Measurements from ENCODE around the gene UQCR10.

DNA sequence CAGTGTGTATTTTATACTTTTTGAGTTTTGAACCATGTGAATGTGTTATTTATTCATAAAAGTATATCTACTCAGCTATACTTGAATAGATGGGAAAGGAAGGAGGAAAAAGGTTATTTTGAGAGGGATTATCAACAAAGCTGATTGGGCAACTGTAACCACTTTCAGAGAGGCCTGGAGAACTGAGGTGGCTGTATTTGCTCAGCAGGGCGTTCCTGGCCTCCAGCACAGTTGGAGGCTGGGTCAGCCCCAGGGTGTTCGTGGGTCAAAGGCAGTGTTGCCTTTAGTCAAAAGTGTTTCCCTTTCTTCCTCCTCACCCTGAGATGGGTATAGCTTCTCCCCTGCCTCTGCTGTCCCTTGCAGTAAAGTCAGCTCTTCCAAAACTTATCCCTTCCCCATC lies 44.2 kb downstream of the UQCR10 start:
- TF ChIP-seq, protein P1, sequence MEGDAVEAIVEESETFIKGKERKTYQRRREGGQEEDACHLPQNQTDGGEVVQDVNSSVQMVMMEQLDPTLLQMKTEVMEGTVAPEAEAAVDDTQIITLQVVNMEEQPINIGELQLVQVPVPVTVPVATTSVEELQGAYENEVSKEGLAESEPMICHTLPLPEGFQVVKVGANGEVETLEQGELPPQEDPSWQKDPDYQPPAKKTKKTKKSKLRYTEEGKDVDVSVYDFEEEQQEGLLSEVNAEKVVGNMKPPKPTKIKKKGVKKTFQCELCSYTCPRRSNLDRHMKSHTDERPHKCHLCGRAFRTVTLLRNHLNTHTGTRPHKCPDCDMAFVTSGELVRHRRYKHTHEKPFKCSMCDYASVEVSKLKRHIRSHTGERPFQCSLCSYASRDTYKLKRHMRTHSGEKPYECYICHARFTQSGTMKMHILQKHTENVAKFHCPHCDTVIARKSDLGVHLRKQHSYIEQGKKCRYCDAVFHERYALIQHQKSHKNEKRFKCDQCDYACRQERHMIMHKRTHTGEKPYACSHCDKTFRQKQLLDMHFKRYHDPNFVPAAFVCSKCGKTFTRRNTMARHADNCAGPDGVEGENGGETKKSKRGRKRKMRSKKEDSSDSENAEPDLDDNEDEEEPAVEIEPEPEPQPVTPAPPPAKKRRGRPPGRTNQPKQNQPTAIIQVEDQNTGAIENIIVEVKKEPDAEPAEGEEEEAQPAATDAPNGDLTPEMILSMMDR (IDR thresholded peaks at IDR 0.05; ENCODE audit: borderline replicate concordance, extremely low read depth, low read length, poor library complexity, severe bottlenecking), result no peak
- no peak for TF ChIP-seq EZH2 (IDR thresholded peaks at IDR 0.05; ENCODE audit: borderline replicate concordance, low read depth, low read length, severe bottlenecking)

Data from DND-41 (cell line).